Caco-2 (cell line): ENCODE data around the gene MVB12A. TPM values are rescaled to one million over a fixed set of nuclear protein-coding genes. Genes with fewer than 3 reads are reported as not detected.

ENCODE experiments used
- BruUV-seq: library from RNA; stranded (reverse); fragments of 400-500 nt; replicated peaks from 2 replicates; lab custom pipeline; 2021; lab: Mats Ljungman, UMichigan
- CTCF ChIA-PET: fragments of 300-600 bp; sonication (Branson Sonifier 250); formaldehyde crosslinking; loops from one replicate; lab custom pipeline; 2022; ENCODE audit warnings: antibody characterized with exemption; lab: Charles Lee
- POLR2A ChIA-PET: fragments of 300-600 bp; sonication (Branson Sonifier 250); formaldehyde crosslinking; loops from one replicate; lab custom pipeline; 2022; ENCODE audit warnings: antibody characterized with exemption; lab: Charles Lee
- DNase-seq, 2 experiments: peaks; one replicate each; pipeline versions ENCODE4 v3.0.0 to v3.0.0-alpha.2; 2020 to 2022
- H3K27me3 ChIP-seq: replicated peaks from 2 replicates; pipeline ENCODE4 v1.6.0; 2011; ENCODE audit warnings: low read length; ENCODE audit not compliant: control insufficient read depth, insufficient read depth
- H3K36me3 ChIP-seq: 2 replicates; pipeline ENCODE4 v1.5.1; 2011; ENCODE audit warnings: low read length; ENCODE audit not compliant: control insufficient read depth, insufficient read depth
- H3K4me1 ChIP-seq: fragments of 250-450 bp; sonication (Bioruptor Pico); 2 replicates; pipeline ENCODE4 v1.5.1; 2020; ENCODE audit warnings: mild to moderate bottlenecking
- H3K4me3 ChIP-seq: 2 replicates; pipeline ENCODE4 v1.5.1; 2011; ENCODE audit warnings: low read depth, mild to moderate bottlenecking, control low read depth, low read length
- H3K9me3 ChIP-seq: fragments of 250-450 bp; sonication (Bioruptor Pico); 2 replicates; pipeline ENCODE4 v1.5.1; 2020; ENCODE audit warnings: mild to moderate bottlenecking, moderate library complexity
- H3K27ac Mint-ChIP-seq: one replicate; pipeline ENCODE4 v1.8.0; 2022; ENCODE audit warnings: mixed read lengths; ENCODE audit not compliant: unreplicated experiment
- H3K27me3 Mint-ChIP-seq: one replicate; pipeline ENCODE4 v1.8.0; 2022; ENCODE audit warnings: mixed read lengths; ENCODE audit not compliant: insufficient read depth, unreplicated experiment
- H3K36me3 Mint-ChIP-seq: one replicate; pipeline ENCODE4 v1.8.0; 2022; ENCODE audit warnings: mild to moderate bottlenecking, mixed read lengths; ENCODE audit not compliant: insufficient read depth, unreplicated experiment
- H3K4me1 Mint-ChIP-seq: one replicate; pipeline ENCODE4 v1.8.0; 2022; ENCODE audit warnings: low read depth, mixed read lengths; ENCODE audit not compliant: unreplicated experiment
- H3K4me3 Mint-ChIP-seq: one replicate; pipeline ENCODE4 v1.8.0; 2022; ENCODE audit warnings: mild to moderate bottlenecking, moderate library complexity, mixed read lengths; ENCODE audit not compliant: unreplicated experiment
- H3K9me3 Mint-ChIP-seq: one replicate; pipeline ENCODE4 v1.8.0; 2022; ENCODE audit warnings: mixed read lengths; ENCODE audit not compliant: unreplicated experiment
- intact Hi-C: fragments of 100-400 bp; cut with micrococcal nuclease; formaldehyde crosslinking; loops from one replicate; pipeline ENCODE4 v1.10.0; 2022; ENCODE audit not compliant: unreplicated experiment
- total RNA-seq: library from RNA; stranded (reverse); gene quantifications from 2 replicates; pipeline ENCODE4 v1.2.3, GENCODE V29; 2022
- TF ChIP-seq, protein P1 (sequence below), 2 experiments: fragments of 200-600 bp in 1 of 2; IDR thresholded peaks; 1 replicate in 1 of 2; 2 replicates in 1 of 2; pipeline versions ENCODE4 v1.5.1 to v1.8.0; 2011 to 2022; ENCODE audit warnings: antibody characterized with exemption in 1 of 2, control low read depth in 1 of 2, inconsistent platforms in 1 of 2, low read depth in 1 of 2, low read length in 1 of 2, mild to moderate bottlenecking in 1 of 2, moderate library complexity in 1 of 2; ENCODE audit not compliant: insufficient read depth in 1 of 2, severe bottlenecking in 1 of 2, unreplicated experiment in 1 of 2

Gene MVB12A
- total RNA-seq, 1 experiment from 2014 or later: 36.7 TPM

DNA sequence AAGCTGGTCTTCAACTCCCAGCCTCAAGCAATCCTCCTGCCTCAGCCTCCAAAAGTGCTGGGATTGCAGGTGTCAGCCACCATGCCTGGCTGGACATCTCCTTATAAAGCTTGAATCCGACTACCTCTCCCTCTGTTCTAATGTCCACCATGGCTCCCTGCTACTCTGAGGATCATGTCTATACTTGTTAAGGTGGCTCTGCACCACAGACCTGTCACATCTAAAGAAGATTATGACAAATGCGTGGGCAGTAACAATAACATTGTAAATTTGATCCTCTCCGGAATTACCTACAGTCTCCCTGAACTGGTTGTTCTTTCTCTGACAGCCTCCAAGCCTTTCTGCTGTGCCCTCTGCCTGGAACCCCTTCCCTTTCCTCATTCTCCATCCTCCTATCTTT is 39.1 kb downstream of the MVB12A start:
- no peak for DNase-seq
- peaks cover 3% of the 10 kb centered on the region for H3K27me3 Mint-ChIP-seq
- H3K9me3 ChIP-seq: no peaks in the 10 kb centered on the region
- BruUV-seq: no TSS peak
- H3K27me3 ChIP-seq: no peaks in the 10 kb centered on the region
- no peaks in the 10 kb centered on the region for H3K4me1 ChIP-seq
- intact Hi-C loops: no loop called here
- no peaks in the 10 kb centered on the region for H3K9me3 Mint-ChIP-seq
- CTCF ChIA-PET: no interaction called here
- no peaks in the 10 kb centered on the region for H3K4me1 Mint-ChIP-seq
- POLR2A ChIA-PET: no interaction called here
- H3K36me3 ChIP-seq: no peaks in the 10 kb centered on the region
- TF ChIP-seq, protein P1, sequence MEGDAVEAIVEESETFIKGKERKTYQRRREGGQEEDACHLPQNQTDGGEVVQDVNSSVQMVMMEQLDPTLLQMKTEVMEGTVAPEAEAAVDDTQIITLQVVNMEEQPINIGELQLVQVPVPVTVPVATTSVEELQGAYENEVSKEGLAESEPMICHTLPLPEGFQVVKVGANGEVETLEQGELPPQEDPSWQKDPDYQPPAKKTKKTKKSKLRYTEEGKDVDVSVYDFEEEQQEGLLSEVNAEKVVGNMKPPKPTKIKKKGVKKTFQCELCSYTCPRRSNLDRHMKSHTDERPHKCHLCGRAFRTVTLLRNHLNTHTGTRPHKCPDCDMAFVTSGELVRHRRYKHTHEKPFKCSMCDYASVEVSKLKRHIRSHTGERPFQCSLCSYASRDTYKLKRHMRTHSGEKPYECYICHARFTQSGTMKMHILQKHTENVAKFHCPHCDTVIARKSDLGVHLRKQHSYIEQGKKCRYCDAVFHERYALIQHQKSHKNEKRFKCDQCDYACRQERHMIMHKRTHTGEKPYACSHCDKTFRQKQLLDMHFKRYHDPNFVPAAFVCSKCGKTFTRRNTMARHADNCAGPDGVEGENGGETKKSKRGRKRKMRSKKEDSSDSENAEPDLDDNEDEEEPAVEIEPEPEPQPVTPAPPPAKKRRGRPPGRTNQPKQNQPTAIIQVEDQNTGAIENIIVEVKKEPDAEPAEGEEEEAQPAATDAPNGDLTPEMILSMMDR (IDR thresholded peaks at IDR 0.05; ENCODE audit: insufficient read depth in 1 of 2, low read depth in 1 of 2, low read length in 1 of 2, severe bottlenecking in 1 of 2, unreplicated experiment in 1 of 2): no peak
- H3K36me3 Mint-ChIP-seq: no peaks in the 10 kb centered on the region
- no peak overlapping the region for H3K4me3 ChIP-seq
- no peak overlapping the region for H3K4me3 Mint-ChIP-seq
- no peak overlapping the region for H3K27ac Mint-ChIP-seq

DNA sequence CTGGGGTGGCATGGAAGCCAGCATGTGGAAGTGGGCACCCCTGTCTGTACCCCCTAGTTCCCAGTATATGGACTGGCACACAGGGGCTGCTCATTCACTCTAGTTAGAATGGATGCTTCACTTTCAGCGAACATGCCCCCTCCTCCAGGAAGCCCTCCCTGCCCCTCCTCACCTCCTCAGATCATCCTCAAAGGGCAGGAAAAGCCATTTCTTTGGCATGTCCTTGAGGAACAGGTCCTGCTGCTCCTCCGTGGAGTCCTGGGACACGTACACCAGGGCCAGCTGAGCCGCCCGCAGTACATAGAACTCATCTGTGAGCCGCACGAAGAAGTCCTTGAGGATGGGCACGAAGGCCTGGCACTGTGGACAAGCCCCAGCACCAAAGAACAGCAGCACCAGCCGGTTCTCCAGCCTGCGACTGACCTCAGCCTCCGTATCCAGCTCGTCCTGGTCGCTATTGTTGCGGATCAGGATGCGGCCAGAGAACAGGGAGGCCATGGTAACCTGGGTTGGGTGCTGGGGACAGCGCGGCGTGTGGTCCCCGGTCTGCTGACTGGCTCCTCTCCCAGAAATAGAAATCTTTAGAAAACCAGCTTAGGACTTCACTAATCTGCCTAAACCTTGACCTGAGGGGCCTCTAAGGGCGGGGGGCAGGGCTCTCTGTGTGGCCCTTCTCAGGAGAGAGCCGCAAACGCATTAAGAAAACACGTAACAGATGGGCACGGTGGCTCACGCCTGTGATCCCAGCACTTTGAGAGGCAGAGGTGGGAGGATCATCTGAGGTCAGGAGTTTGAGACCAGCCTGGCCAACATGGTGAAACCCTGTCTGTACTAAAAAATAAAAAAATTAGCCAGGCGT is 40.8 kb downstream of the MVB12A start, which contains the start of gene NXNL1:
NXNL1 (minus strand) TSS at position 555 of the 859 bp plus-strand sequence; CDS start at position 498, 57 bp downstream.
- Mint-ChIP-seq H3K36me3 (no peaks in the 10 kb centered on the region), H3K27ac (no peak within 1 kb of the TSS), H3K4me1 (no peaks in the 10 kb centered on the region), H3K27me3 (peaks cover 3% of the 10 kb centered on the region), H3K9me3 (no peaks in the 10 kb centered on the region), H3K4me3 (no peak within 1 kb of the TSS)
- Histone ChIP-seq H3K4me1 (no peaks in the 10 kb centered on the region), H3K9me3 (no peaks in the 10 kb centered on the region), H3K4me3 (no peak within 1 kb of the TSS), H3K27me3 (no peaks in the 10 kb centered on the region), H3K36me3 (no peaks in the 10 kb centered on the region)
- intact Hi-C loops: no loop called here
- no TSS peak for BruUV-seq
- ChIA-PET POLR2A (no interaction called here), CTCF (no interaction called here)
- TF ChIP-seq, protein P1 (IDR thresholded peaks at IDR 0.05; ENCODE audit: insufficient read depth in 1 of 2, low read depth in 1 of 2, low read length in 1 of 2, severe bottlenecking in 1 of 2, unreplicated experiment in 1 of 2): no peak
- no peak for DNase-seq

DNA sequence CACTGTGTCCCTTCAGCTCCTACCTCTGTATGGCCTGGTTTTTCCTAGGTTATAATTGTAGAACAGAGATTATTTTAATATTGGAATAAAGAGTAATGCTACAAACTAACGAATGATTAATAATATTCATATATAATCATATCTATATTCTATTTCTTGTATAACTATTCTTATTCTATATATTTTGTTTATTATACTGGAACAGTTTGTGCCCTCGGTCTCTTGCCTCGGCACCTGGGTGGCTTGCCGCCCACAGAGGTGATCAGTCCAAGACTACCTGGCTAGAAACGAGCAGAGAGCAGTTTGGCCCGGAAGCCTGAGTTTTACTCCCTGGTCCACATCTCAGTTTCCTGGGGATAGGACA is 46.6 kb downstream of the MVB12A start:
- H3K9me3 ChIP-seq: no peaks in the 10 kb centered on the region
- Mint-ChIP-seq H3K4me1 (peaks cover 9% of the 10 kb centered on the region), H3K27ac (no peak overlapping the region), H3K36me3 (peaks cover 13% of the 10 kb centered on the region), H3K9me3 (no peaks in the 10 kb centered on the region), H3K27me3 (no peaks in the 10 kb centered on the region), H3K4me3 (no peak overlapping the region)
- ChIA-PET POLR2A (no interaction called here), CTCF (interaction anchor here (0.6 to 0.7 kb wide), 5 partner anchors 14 to 220 kb away, joined by 3 to 5 read pairs (median 4); no protein-coding TSS in a partner anchor)
- H3K36me3 ChIP-seq: no peaks in the 10 kb centered on the region
- TF ChIP-seq, protein P1 (IDR thresholded peaks at IDR 0.05; ENCODE audit: insufficient read depth in 1 of 2, low read depth in 1 of 2, low read length in 1 of 2, severe bottlenecking in 1 of 2, unreplicated experiment in 1 of 2): no peak
- no peaks in the 10 kb centered on the region; the same call in 1 of the 2 replicates for H3K27me3 ChIP-seq
- H3K4me1 ChIP-seq: peaks cover 4% of the 10 kb centered on the region; the same call in 1 of the 2 replicates
- no TSS peak for BruUV-seq
- no peak overlapping the region for H3K4me3 ChIP-seq
- DNase-seq: no peak
- intact Hi-C loops: loop anchor here (1.0 to 5.0 kb wide), 3 partner anchors 25 to 119 kb away; no protein-coding TSS in a partner anchor
